Gastrocnemius medialis (tissue), 4 donors: ENCODE results near the gene SNAI1. TPM values are rescaled to one million over a fixed set of nuclear protein-coding genes. Genes with fewer than 3 reads are reported as not detected.

Experiments used
- ATAC-seq, 2 donors: fragments of 150-250 bp; one replicate each; pipeline ENCODE4 v1.9.1; 2016
- DNase-seq, 2 donors: peaks; one replicate each; pipeline ENCODE4 v3.0.0-alpha.2; 2019
- H3K27ac ChIP-seq, 4 donors: fragments of 200-600 bp; sonication (generic); 1 replicate in 1 of 4; 2 replicates in 3 of 4; pipeline ENCODE4 v1.5.1; 2016 to 2018; ENCODE audit warnings: mild to moderate bottlenecking in 2 of 4, moderate library complexity in 1 of 4
- H3K27me3 ChIP-seq, 3 donors: fragments of 200-600 bp; sonication (generic) in 2 of 3; 1 replicate in 1 of 3; 2 replicates in 2 of 3; pipeline versions ENCODE4 v1.5.1 to v1.6.0; 2016 to 2019; ENCODE audit warnings: mild to moderate bottlenecking in 1 of 3, moderate library complexity in 1 of 3
- H3K36me3 ChIP-seq, 2 donors: fragments of 200-600 bp; sonication (generic) in 1 of 2; one replicate each; pipeline ENCODE4 v1.5.1; 2017 to 2018
- H3K4me1 ChIP-seq, 2 donors: fragments of 200-600 bp; sonication (generic) in 1 of 2; one replicate each; pipeline ENCODE4 v1.5.1; 2016 to 2017; ENCODE audit warnings: mild to moderate bottlenecking in 2 of 2
- H3K4me3 ChIP-seq, 4 donors: fragments of 200-600 bp; sonication (generic) in 3 of 4; 1 replicate in 1 of 4; 2 replicates in 3 of 4; pipeline ENCODE4 v1.5.1; 2016 to 2019; ENCODE audit warnings: mild to moderate bottlenecking in 2 of 4
- H3K9me3 ChIP-seq, 3 donors: fragments of 200-600 bp; sonication (generic) in 2 of 3; 1 replicate in 1 of 3; 2 replicates in 2 of 3; pipeline ENCODE4 v1.5.1; 2016 to 2019
- CTCF ChIP-seq, 5 experiments: fragments of 450-650 bp in 3 of 5; fragments of 200-600 bp in 2 of 5; sonication (generic) in 2 of 5; IDR thresholded peaks in 4 of 5; conservative IDR thresholded peaks in 1 of 5; 1 replicate in 4 of 5; 2 replicates in 1 of 5; pipeline ENCODE4 v1.5.1; 2016 to 2019; ENCODE audit warnings: antibody characterized with exemption in 5 of 5, mild to moderate bottlenecking in 3 of 5, moderate library complexity in 3 of 5
- POLR2A ChIP-seq, 2 donors: fragments of 450-650 bp; IDR thresholded peaks; one replicate each; pipeline ENCODE4 v1.6.1; 2017; ENCODE audit warnings: antibody characterized with exemption in 2 of 2, mild to moderate bottlenecking in 2 of 2, moderate library complexity in 2 of 2
- in situ Hi-C, 4 donors: fragments of 200-750 bp; cut with MboI; loops; one replicate each; pipeline versions ENCODE4 v1.15.0 to v1.8.0; 2017; ENCODE audit warnings: low sequenced_read_pairs in 4 of 4
- intact Hi-C: fragments of 100-400 bp; cut with DNase I; formaldehyde crosslinking; loops from one replicate; pipeline ENCODE4 v1.15.1; 2023; ENCODE audit warnings: low total_unique reads
- total RNA-seq, 4 donors: library from RNA; depleted of rRNA; stranded (reverse); fragments of >200 nt; gene quantifications; one replicate each; pipeline versions ENCODE4 v1.1.0 to v1.2.3, GENCODE V29; 2016

The SNAI1 gene
- total RNA-seq, 4 donors from 2014 or later = 0.61 to 3.5 (median 1.3) TPM

DNA sequence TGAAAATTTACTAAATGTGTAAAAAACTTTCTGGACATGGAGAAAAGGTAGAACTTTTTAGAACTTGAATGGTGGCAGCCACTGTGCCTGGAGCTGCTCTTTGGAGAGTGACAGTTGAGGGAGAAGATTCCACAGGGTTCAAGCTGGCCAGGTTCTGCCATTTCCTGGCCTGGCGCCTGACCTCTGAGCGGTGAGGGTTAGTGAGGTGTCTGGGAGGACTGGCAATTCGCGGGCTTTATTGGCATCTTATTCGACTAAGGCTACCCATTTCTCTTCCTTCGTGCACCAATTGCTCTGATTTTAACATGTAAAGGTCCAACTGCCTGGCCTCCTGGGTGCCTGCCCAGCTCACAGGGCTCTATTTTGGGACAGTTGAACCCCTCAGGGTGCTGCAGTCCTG, 2.4 kb downstream of the SNAI1 start:
- no peak overlapping the region for H3K4me3 ChIP-seq
- H3K9me3 ChIP-seq = no peaks in the 10 kb centered on the region
- no peaks in the 10 kb centered on the region for H3K27me3 ChIP-seq
- in situ Hi-C loops (loop anchor here in 1 of 4 donors (10.0 kb wide), 1 partner anchor 180 kb away; no protein-coding TSS in a partner anchor), intact Hi-C loops (no loop called here)
- TF ChIP-seq POLR2A (IDR thresholded peaks at IDR 0.05) = no peak
- no peak for TF ChIP-seq CTCF (IDR thresholded peaks at IDR 0.05 in 4 of 5, conservative IDR thresholded peaks at IDR 0.05 in 1 of 5)
- ATAC-seq = no peak
- H3K27ac ChIP-seq = no peak overlapping the region
- DNase-seq = no peak
- H3K4me1 ChIP-seq = peaks cover 24 to 40% of the 10 kb centered on the region in 2 donors
- H3K36me3 ChIP-seq = no peaks in the 10 kb centered on the region

DNA sequence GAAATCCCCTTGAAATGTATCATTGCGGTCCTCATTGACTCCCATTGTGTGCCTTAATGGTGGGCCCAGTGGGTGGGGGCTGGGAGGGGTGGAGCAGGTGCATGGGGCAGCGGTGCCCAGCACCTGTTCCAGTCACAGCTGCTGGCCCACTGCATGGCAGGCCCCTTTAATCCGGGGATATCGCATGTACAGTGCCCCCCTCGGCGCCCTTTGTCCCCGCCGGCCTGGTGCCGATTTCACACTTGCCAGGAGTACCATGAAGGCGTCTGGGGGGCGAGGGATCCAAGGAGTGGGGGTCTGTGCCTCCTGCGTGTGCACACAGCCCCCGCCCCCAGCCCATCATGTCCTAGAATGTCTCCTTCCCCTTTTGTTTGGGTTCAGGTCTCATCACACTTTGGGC, 2.8 kb downstream of the SNAI1 start:
- Histone ChIP-seq H3K36me3 (no peaks in the 10 kb centered on the region), H3K4me1 (peaks cover 28 to 40% of the 10 kb centered on the region in 2 donors), H3K27me3 (no peaks in the 10 kb centered on the region), H3K9me3 (no peaks in the 10 kb centered on the region), H3K27ac (no peak overlapping the region), H3K4me3 (no peak overlapping the region)
- intact Hi-C loops (no loop called here), in situ Hi-C loops (loop anchor here in 1 of 4 donors (10.0 kb wide), 1 partner anchor 179 kb away; no protein-coding TSS in a partner anchor)
- ATAC-seq = no peak
- DNase-seq = no peak
- no peak for TF ChIP-seq CTCF (IDR thresholded peaks at IDR 0.05 in 4 of 5, conservative IDR thresholded peaks at IDR 0.05 in 1 of 5)
- TF ChIP-seq POLR2A (IDR thresholded peaks at IDR 0.05) = no peak

- Histone ChIP-seq H3K4me3 (no peak overlapping the region), H3K36me3 (no peaks in the 10 kb centered on the region), H3K4me1 (peaks cover 28 to 40% of the 10 kb centered on the region in 2 donors), H3K27ac (no peak overlapping the region), H3K27me3 (no peaks in the 10 kb centered on the region), H3K9me3 (no peaks in the 10 kb centered on the region)
- intact Hi-C loops = no loop called here
- TF ChIP-seq CTCF (IDR thresholded peaks at IDR 0.05 in 4 of 5, conservative IDR thresholded peaks at IDR 0.05 in 1 of 5) (no peak), POLR2A (IDR thresholded peaks at IDR 0.05) (no peak)
- no peak for DNase-seq
- ATAC-seq = no peak
- in situ Hi-C loops = loop anchor here in 1 of 4 donors (10.0 kb wide), 1 partner anchor 179 kb away; no protein-coding TSS in a partner anchor
These were observed 3.3 kb downstream of the SNAI1 start for GRCh38 chr20:49986049-49986448.

GRCh38 chr20:49987015-49987867, 4.5 kb downstream of the SNAI1 start:
- no peak overlapping the region for H3K27ac ChIP-seq
- ATAC-seq = no peak
- H3K4me3 ChIP-seq = no peak overlapping the region
- DNase-seq = no peak
- no peaks in the 10 kb centered on the region for H3K36me3 ChIP-seq
- intact Hi-C loops (no loop called here), in situ Hi-C loops (loop anchor here in 1 of 4 donors (10.0 kb wide), 1 partner anchor 178 kb away; no protein-coding TSS in a partner anchor)
- H3K4me1 ChIP-seq = peaks cover 22 to 36% of the 10 kb centered on the region in 2 donors
- TF ChIP-seq CTCF (IDR thresholded peaks at IDR 0.05 in 4 of 5, conservative IDR thresholded peaks at IDR 0.05 in 1 of 5) = no peak
- TF ChIP-seq POLR2A (IDR thresholded peaks at IDR 0.05) = no peak
- no peaks in the 10 kb centered on the region for H3K9me3 ChIP-seq
- no peaks in the 10 kb centered on the region for H3K27me3 ChIP-seq
